NCI-H128 (cell line): Measurements from ENCODE around the gene RNF26.

Source experiments
- DNase-seq: peaks from one replicate; lab custom pipeline; 2025; ENCODE audit not compliant: unreplicated experiment; lab: John Stamatoyannopoulos, UW

RNF26 gene

GRCh38 chr11:119315131-119316015 lies 19.0 kb upstream of the RNF26 start:
- DNase-seq, result no peak

- peak; percentile 29 for DNase-seq
Measured at GRCh38 chr11:119316016-119316728, 18.2 kb upstream of the RNF26 start.

- no peak for DNase-seq
Measured at GRCh38 chr11:119316729-119317591, 17.4 kb upstream of the RNF26 start, which contains the start of gene MCAM. TSS of gene MCAM (minus strand) at chr11:119317130. CDS start at chr11:119317101, 29 bp downstream.

- DNase-seq, result no peak
Measured at GRCh38 chr11:119317592-119318239, 16.6 kb upstream of the RNF26 start.

GRCh38 chr11:119318240-119319135 lies 15.8 kb upstream of the RNF26 start:
- DNase-seq, result no peak

GRCh38 chr11:119319136-119319699 lies 15.1 kb upstream of the RNF26 start:
- DNase-seq, result no peak

GRCh38 chr11:119319700-119320239 lies 14.6 kb upstream of the RNF26 start:
- no peak for DNase-seq

GRCh38 chr11:119320240-119320775 lies 14.0 kb upstream of the RNF26 start:
- DNase-seq, result no peak

GRCh38 chr11:119320776-119321524 lies 13.4 kb upstream of the RNF26 start:
- DNase-seq, result no peak

GRCh38 chr11:119322360-119322739 lies 12.0 kb upstream of the RNF26 start:
- no peak for DNase-seq

GRCh38 chr11:119322921-119323531 lies 11.3 kb upstream of the RNF26 start:
- no peak for DNase-seq

GRCh38 chr11:119323532-119324033 lies 10.7 kb upstream of the RNF26 start:
- DNase-seq, result no peak

- DNase-seq, result no peak
Measured at GRCh38 chr11:119324189-119324588, 10.1 kb upstream of the RNF26 start.

- DNase-seq, result no peak
Measured at GRCh38 chr11:119329320-119329719, 5.0 kb upstream of the RNF26 start.

GRCh38 chr11:119330237-119330636 lies 4.1 kb upstream of the RNF26 start:
- no peak for DNase-seq

- no peak for DNase-seq
Measured at GRCh38 chr11:119332111-119332765, 2.1 kb upstream of the RNF26 start.

- DNase-seq, result no peak
Measured at GRCh38 chr11:119335091-119335654, 846 bp downstream of the RNF26 start.
